Transverse colon (tissue), 4 donors: ENCODE data around the gene CNGA2. TPM values are rescaled to one million over a fixed set of nuclear protein-coding genes. Genes with fewer than 3 reads are reported as not detected.

Experiments
- DNase-seq: peaks from one replicate; pipeline ENCODE4 v3.0.0-alpha.2; 2019
- H3K27ac ChIP-seq, 4 donors: fragments of 200-600 bp; sonication (generic); 2 replicates each; pipeline ENCODE4 v1.5.1; 2016 to 2018; ENCODE audit warnings: inconsistent platforms in 4 of 4
- H3K27me3 ChIP-seq: fragments of 200-600 bp; sonication (generic); 2 replicates; pipeline ENCODE4 v1.5.1; 2017; ENCODE audit warnings: inconsistent platforms
- H3K36me3 ChIP-seq, 4 donors: fragments of 200-600 bp; sonication (generic); 2 replicates each; pipeline ENCODE4 v1.5.1; 2017 to 2019; ENCODE audit warnings: inconsistent platforms in 4 of 4
- H3K4me1 ChIP-seq, 4 donors: fragments of 200-600 bp; sonication (generic); 2 replicates each; pipeline ENCODE4 v1.5.1; 2017 to 2020; ENCODE audit warnings: inconsistent platforms in 4 of 4
- H3K4me3 ChIP-seq, 4 donors: fragments of 200-600 bp; sonication (generic); 1 replicate in 1 of 4; 2 replicates in 3 of 4; pipeline versions ENCODE4 v1.5.1 to v1.6.1; 2017 to 2019; ENCODE audit warnings: inconsistent platforms in 4 of 4
- H3K9me3 ChIP-seq, 2 donors: fragments of 200-600 bp; sonication (generic); 2 replicates each; pipeline ENCODE4 v1.5.1; 2017 to 2019; ENCODE audit warnings: inconsistent platforms in 2 of 2
- CTCF ChIP-seq, 5 experiments: fragments of 200-600 bp in 3 of 5; fragments of 450-650 bp in 2 of 5; sonication (generic) in 3 of 5; IDR thresholded peaks; 1 replicate in 2 of 5; 2 replicates in 3 of 5; pipeline ENCODE4 v1.5.1; 2016 to 2017; ENCODE audit warnings: antibody characterized with exemption in 5 of 5, inconsistent platforms in 3 of 5, mild to moderate bottlenecking in 2 of 5, moderate library complexity in 1 of 5
- EP300 ChIP-seq: sonication (generic); formaldehyde crosslinking; IDR thresholded peaks from one replicate; pipeline ENCODE4 v1.6.1; 2017; ENCODE audit warnings: antibody characterized with exemption, low read depth
- POLR2A ChIP-seq: fragments of 450-650 bp; IDR thresholded peaks from one replicate; pipeline ENCODE4 v1.6.1; 2016; ENCODE audit warnings: antibody characterized with exemption, mild to moderate bottlenecking, moderate library complexity
- POLR2AphosphoS5 ChIP-seq, 3 donors: sonication (generic); formaldehyde crosslinking; IDR thresholded peaks; one replicate each; pipeline ENCODE4 v1.6.1; 2016; ENCODE audit warnings: antibody characterized with exemption in 3 of 3
- WGBS, 2 donors: methylation state at CpG; one replicate each; pipeline ENCODE4 v1.1.5; 2018; ENCODE audit warnings: low coverage in 1 of 2; 5-methylcytosine and 5-hydroxymethylcytosine counted together
- in situ Hi-C, 4 donors: fragments of 200-750 bp; cut with MboI; loops; one replicate each; pipeline versions ENCODE4 v1.15.0 to v1.15.1; 2017; ENCODE audit warnings: low sequenced_read_pairs in 3 of 4, low pct_ligation_motif_present in 1 of 4, low pct_unique_long_range_greater_than_20kb in 1 of 4
- intact Hi-C: fragments of 100-400 bp; cut with DNase I; formaldehyde crosslinking; loops from one replicate; pipeline ENCODE4 v1.15.1; 2023; ENCODE audit warnings: low total_unique reads
- total RNA-seq, 4 donors: library from RNA; depleted of rRNA; stranded (reverse); fragments of >200 nt; gene quantifications; one replicate each; pipeline ENCODE4 v1.1.0, GENCODE V29; 2016

The CNGA2 gene
- total RNA-seq, 4 donors from 2014 or later = not detected

- no peaks in the 10 kb centered on the region for H3K36me3 ChIP-seq
- WGBS, 2 donors = 54% methylated on average over 4 of the region's 4 CpGs; no CpG with 5 or more reads in 1 of the 2 donors
- in situ Hi-C loops = loop anchor here in 1 of 4 donors (25.0 kb wide), 1 partner anchor 535 kb away; no protein-coding TSS in a partner anchor
- H3K4me3 ChIP-seq = no peak overlapping the region
- no peak overlapping the region for H3K27ac ChIP-seq
- peaks cover 6% of the 10 kb centered on the region for H3K27me3 ChIP-seq
- no peaks in the 10 kb centered on the region for H3K4me1 ChIP-seq
- no peaks in the 10 kb centered on the region for H3K9me3 ChIP-seq
- TF ChIP-seq POLR2AphosphoS5 (IDR thresholded peaks at IDR 0.05) = no peak
- TF ChIP-seq EP300 = no peak
- TF ChIP-seq POLR2A = no peak
- no peak for TF ChIP-seq CTCF (IDR thresholded peaks at IDR 0.05)
- intact Hi-C loops = no loop called here
- DNase-seq = no peak
Measured at GRCh38 chrX:151697522-151697921, 37.0 kb upstream of the CNGA2 start.

- H3K4me1 ChIP-seq = no peaks in the 10 kb centered on the region
- TF ChIP-seq POLR2A (no peak), CTCF (IDR thresholded peaks at IDR 0.05) (no peak)
- H3K4me3 ChIP-seq = no peak overlapping the region
- no peak overlapping the region for H3K27ac ChIP-seq
- no peak for DNase-seq
- intact Hi-C loops (no loop called here), in situ Hi-C loops (loop anchor here in 1 of 4 donors (25.0 kb wide), 1 partner anchor 536 kb away; no protein-coding TSS in a partner anchor)
- WGBS, 2 donors = 62% methylated on average over 6 of the region's 6 CpGs; no CpG with 5 or more reads in 1 of the 2 donors
- peaks cover 6% of the 10 kb centered on the region for H3K27me3 ChIP-seq
- no peaks in the 10 kb centered on the region for H3K36me3 ChIP-seq
- no peaks in the 10 kb centered on the region for H3K9me3 ChIP-seq
Measured at GRCh38 chrX:151698485-151698884, 36.1 kb upstream of the CNGA2 start.

- no peaks in the 10 kb centered on the region for H3K4me1 ChIP-seq
- no peak overlapping the region for H3K27ac ChIP-seq
- in situ Hi-C loops (loop anchor here in 1 of 4 donors (25.0 kb wide), 1 partner anchor 537 kb away; no protein-coding TSS in a partner anchor), intact Hi-C loops (no loop called here)
- H3K27me3 ChIP-seq = peaks cover 6% of the 10 kb centered on the region
- TF ChIP-seq CTCF (IDR thresholded peaks at IDR 0.05) = no peak
- H3K4me3 ChIP-seq = no peak overlapping the region
- no peaks in the 10 kb centered on the region for H3K36me3 ChIP-seq
- DNase-seq = no peak
- 86 to 100% methylated on average over 1 to 9 of the region's 9 CpGs for WGBS, 2 donors
- no peaks in the 10 kb centered on the region for H3K9me3 ChIP-seq
Measured at GRCh38 chrX:151699746-151700145, 34.8 kb upstream of the CNGA2 start.

DNA sequence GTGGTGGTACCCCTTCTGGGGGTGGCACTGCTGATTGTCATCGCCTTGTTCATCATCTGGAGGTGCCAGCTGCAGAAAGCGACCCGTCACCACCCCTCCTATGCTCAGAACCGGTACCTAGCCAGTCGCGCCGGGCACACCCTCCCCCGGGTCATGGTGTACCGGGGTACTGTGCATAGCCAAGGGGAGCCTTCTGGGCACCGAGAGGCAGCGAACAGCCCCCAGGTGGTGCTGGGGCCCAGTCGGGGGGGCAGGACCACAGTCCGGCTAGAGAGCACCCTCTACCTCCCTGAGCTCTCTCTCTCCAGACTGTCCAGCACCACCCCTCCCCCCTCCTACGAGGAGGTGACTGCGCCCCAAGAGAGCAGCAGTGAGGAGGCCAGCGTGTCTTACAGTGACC lies 34.0 kb upstream of the CNGA2 start:
- TF ChIP-seq POLR2AphosphoS5 (IDR thresholded peaks at IDR 0.05) = no peak
- no peak for TF ChIP-seq EP300
- TF ChIP-seq POLR2A = no peak
- no peak for TF ChIP-seq CTCF (IDR thresholded peaks at IDR 0.05)
- Histone ChIP-seq H3K9me3 (no peaks in the 10 kb centered on the region), H3K27ac (no peak overlapping the region), H3K36me3 (no peaks in the 10 kb centered on the region), H3K4me1 (no peaks in the 10 kb centered on the region), H3K4me3 (no peak overlapping the region), H3K27me3 (no peaks in the 10 kb centered on the region)
- no peak for DNase-seq
- 96% methylated on average over 14 of the region's 16 CpGs; no CpG with 5 or more reads in 1 of the 2 donors for WGBS, 2 donors
- in situ Hi-C loops = no loop called here
- intact Hi-C loops = no loop called here
